Glutamatergic neuron (in vitro differentiated cells): ENCODE results near the gene IER2. TPM values are rescaled to one million over a fixed set of nuclear protein-coding genes. Genes with fewer than 3 reads are reported as not detected.
"Not testable (repeated sequence)": the region's sequence is repeated elsewhere in the genome, so short reads cannot be mapped to it uniquely, and the experiment has no call there.

Experiments
- DNase-seq: peaks from one replicate; pipeline ENCODE4 v3.0.0; 2022
- H3K27ac Mint-ChIP-seq: one replicate; pipeline ENCODE4 v1.8.0; 2020; ENCODE audit warnings: mild to moderate bottlenecking, mixed read lengths, inconsistent platforms; ENCODE audit not compliant: unreplicated experiment
- H3K27me3 Mint-ChIP-seq: one replicate; pipeline ENCODE4 v1.8.0; 2020; ENCODE audit warnings: mild to moderate bottlenecking, moderate library complexity, mixed read lengths, inconsistent platforms; ENCODE audit not compliant: unreplicated experiment
- H3K36me3 Mint-ChIP-seq: one replicate; pipeline ENCODE4 v1.8.0; 2020; ENCODE audit warnings: mild to moderate bottlenecking, mixed read lengths, inconsistent platforms; ENCODE audit not compliant: unreplicated experiment
- H3K4me1 Mint-ChIP-seq: one replicate; pipeline ENCODE4 v1.8.0; 2020; ENCODE audit warnings: mild to moderate bottlenecking, low read depth, mixed read lengths, inconsistent platforms; ENCODE audit not compliant: unreplicated experiment
- H3K4me3 Mint-ChIP-seq: one replicate; pipeline ENCODE4 v1.8.0; 2020; ENCODE audit warnings: mild to moderate bottlenecking, mixed read lengths, inconsistent platforms; ENCODE audit not compliant: unreplicated experiment
- H3K9me3 Mint-ChIP-seq: one replicate; pipeline ENCODE4 v1.8.0; 2020; ENCODE audit warnings: mild to moderate bottlenecking, moderate library complexity, mixed read lengths, inconsistent platforms; ENCODE audit not compliant: unreplicated experiment
- total RNA-seq: library from RNA; stranded (reverse); fragmentation: NEBNext Ultra II Directional; extraction: Animal tissue kit (Norgen Biotek cat#: 25700); gene quantifications from one replicate; pipeline ENCODE4 v1.2.1, GENCODE V29; 2021; ENCODE audit not compliant: unreplicated experiment
- TF ChIP-seq, protein P1 (sequence below): fragments of 200-600 bp; sonication (generic); IDR thresholded peaks from one replicate; pipeline ENCODE4 v1.5.0; 2021; ENCODE audit not compliant: partially characterized antibody, unreplicated experiment

IER2 gene
- total RNA-seq, 1 donor from 2014 or later = 109 TPM

DNA sequence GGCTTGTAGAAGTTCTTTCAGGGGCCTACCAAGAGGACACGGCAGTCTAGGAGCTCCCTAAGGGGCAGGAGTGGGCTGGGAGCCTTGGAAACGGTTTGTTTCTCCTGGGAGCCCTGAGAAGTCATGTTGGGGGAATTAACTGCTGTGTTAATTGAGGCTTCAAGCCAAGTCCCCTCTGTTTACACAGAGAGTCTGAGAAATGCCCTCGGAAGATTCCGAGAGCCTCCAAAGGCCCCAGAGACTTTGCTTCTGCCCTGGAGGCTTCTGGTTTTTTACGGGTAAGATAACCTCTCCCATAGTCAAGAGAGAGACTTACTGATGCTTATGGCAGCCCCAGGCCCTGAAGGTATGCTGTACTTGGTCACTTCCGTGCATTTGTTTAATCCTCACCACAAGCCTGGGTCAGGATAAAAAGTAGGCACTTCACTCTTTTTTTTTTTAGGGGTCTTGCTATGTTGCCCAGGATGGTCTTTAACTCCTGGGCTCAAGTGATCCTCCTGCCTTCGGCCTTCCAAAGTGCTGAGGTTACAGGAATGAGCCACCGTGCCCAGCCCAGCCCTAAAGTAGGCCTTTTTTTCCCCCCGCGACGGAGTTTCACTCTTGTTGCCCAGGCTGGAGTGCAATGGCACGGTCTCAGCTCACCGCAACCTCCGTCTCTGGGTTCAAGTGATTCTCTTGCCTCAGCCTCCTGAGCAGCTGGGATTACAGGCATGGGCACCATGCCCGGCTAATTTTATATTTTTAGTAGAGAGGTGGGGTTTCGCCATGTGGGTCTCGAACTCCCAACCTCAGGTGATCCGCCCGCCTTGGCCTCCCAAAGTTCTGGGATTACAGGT lies 15.2 kb downstream of the IER2 start:
- H3K27me3 Mint-ChIP-seq = peaks cover 9% of the 10 kb centered on the region
- H3K27ac Mint-ChIP-seq = peak overlapping the region; percentile 98
- DNase-seq = no peak
- peaks cover 20% of the 10 kb centered on the region for H3K4me1 Mint-ChIP-seq
- TF ChIP-seq, protein P1, sequence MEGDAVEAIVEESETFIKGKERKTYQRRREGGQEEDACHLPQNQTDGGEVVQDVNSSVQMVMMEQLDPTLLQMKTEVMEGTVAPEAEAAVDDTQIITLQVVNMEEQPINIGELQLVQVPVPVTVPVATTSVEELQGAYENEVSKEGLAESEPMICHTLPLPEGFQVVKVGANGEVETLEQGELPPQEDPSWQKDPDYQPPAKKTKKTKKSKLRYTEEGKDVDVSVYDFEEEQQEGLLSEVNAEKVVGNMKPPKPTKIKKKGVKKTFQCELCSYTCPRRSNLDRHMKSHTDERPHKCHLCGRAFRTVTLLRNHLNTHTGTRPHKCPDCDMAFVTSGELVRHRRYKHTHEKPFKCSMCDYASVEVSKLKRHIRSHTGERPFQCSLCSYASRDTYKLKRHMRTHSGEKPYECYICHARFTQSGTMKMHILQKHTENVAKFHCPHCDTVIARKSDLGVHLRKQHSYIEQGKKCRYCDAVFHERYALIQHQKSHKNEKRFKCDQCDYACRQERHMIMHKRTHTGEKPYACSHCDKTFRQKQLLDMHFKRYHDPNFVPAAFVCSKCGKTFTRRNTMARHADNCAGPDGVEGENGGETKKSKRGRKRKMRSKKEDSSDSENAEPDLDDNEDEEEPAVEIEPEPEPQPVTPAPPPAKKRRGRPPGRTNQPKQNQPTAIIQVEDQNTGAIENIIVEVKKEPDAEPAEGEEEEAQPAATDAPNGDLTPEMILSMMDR = no peak
- peak overlapping the region; percentile 82 for H3K4me3 Mint-ChIP-seq
- no peaks in the 10 kb centered on the region for H3K36me3 Mint-ChIP-seq
- peaks cover 12% of the 10 kb centered on the region for H3K9me3 Mint-ChIP-seq

DNA sequence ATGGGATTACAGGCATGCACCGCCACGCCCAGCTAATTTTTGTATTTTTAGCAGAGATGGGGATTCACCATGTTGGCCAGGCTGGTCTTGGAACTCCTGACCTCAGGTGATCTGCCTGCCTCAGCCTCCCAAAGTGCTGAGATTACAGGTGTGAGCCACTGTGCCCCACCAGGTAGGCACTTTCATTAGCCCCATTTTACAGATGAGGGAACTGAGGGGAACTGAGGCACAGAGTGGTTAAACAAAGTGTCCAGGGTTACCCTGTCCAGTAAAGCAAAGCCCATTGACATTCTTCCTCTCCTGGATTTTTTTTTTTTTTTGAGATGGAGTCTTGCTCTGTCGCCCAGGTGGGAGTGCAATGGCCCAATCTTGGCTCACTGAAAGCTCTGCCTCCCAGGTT lies 15.9 kb downstream of the IER2 start:
- H3K4me1 Mint-ChIP-seq = peaks cover 21% of the 10 kb centered on the region
- peaks cover 12% of the 10 kb centered on the region for H3K9me3 Mint-ChIP-seq
- H3K4me3 Mint-ChIP-seq, H3K27me3 Mint-ChIP-seq, H3K36me3 Mint-ChIP-seq, DNase-seq: not testable (repeated sequence)
- peak overlapping the region; percentile 98 for H3K27ac Mint-ChIP-seq

GRCh38 chr19:13169769-13170168 lies 19.6 kb downstream of the IER2 start:
- TF ChIP-seq, protein P1 = no peak
- H3K9me3 Mint-ChIP-seq = peaks cover 5% of the 10 kb centered on the region
- H3K36me3 Mint-ChIP-seq = no peaks in the 10 kb centered on the region
- no peak for DNase-seq
- no peak overlapping the region for H3K27ac Mint-ChIP-seq
- H3K4me1 Mint-ChIP-seq = peaks cover 14% of the 10 kb centered on the region
- H3K4me3 Mint-ChIP-seq = no peak overlapping the region
- peaks cover under 1% of the 10 kb centered on the region for H3K27me3 Mint-ChIP-seq

- no peaks in the 10 kb centered on the region for H3K27me3 Mint-ChIP-seq
These were observed 20.9 kb downstream of the IER2 start for GRCh38 chr19:13171146-13171545.

GRCh38 chr19:13172346-13173138 lies 22.3 kb downstream of the IER2 start:
- Mint-ChIP-seq H3K36me3 (no peaks in the 10 kb centered on the region), H3K27ac (peak overlapping the region; percentile 6), H3K4me3 (no peak overlapping the region), H3K4me1 (peaks cover 8% of the 10 kb centered on the region), H3K9me3 (peaks cover 4% of the 10 kb centered on the region), H3K27me3 (no peaks in the 10 kb centered on the region)
- TF ChIP-seq, protein P1 = no peak
- no peak for DNase-seq

More at GRCh38 chr19:13171146-13171545, 20.9 kb downstream of the IER2 start:
- peaks cover 13% of the 10 kb centered on the region for H3K4me1 Mint-ChIP-seq
- H3K4me3 Mint-ChIP-seq = no peak overlapping the region
- TF ChIP-seq, protein P1 = no peak
- H3K36me3 Mint-ChIP-seq = no peaks in the 10 kb centered on the region
- peaks cover 4% of the 10 kb centered on the region for H3K9me3 Mint-ChIP-seq
- DNase-seq = no peak
- no peak overlapping the region for H3K27ac Mint-ChIP-seq
